NT2/D1 (cell line): ENCODE data around the gene CD300E.

ENCODE experiments used
- SUZ12 ChIP-seq: IDR thresholded peaks from 2 replicates; pipeline ENCODE4 v1.6.1; 2011; ENCODE audit not compliant: insufficient read length, insufficient read depth; ENCODE audit errors: extremely low read depth
- YY1 ChIP-seq: IDR thresholded peaks from 2 replicates; pipeline ENCODE4 v1.6.1; 2011; ENCODE audit not compliant: insufficient read length, insufficient read depth
- ZNF274 ChIP-seq: IDR thresholded peaks from 2 replicates; pipeline ENCODE4 v1.6.1; 2011; ENCODE audit warnings: mild to moderate bottlenecking, low read depth, low read length

DNA sequence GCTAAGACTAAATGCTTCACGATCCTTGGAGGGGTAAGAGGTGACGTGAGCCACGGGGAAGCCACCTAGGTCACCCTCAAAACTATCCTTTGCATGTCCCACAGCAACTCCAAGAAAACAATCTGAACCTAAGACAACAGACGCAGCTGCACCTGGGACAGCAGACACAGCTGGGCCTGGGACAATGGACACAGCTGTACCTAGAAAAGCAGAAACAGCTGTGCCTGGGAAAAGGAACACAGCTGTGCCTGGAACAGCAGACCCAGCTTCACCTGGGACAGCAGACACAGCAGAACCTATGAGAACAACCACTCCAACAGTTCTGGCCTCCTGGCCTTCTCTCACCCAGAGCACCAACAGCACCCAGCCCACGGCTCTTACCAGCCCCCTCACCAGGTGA lies 19.8 kb downstream of the CD300E start:
- no peak for TF ChIP-seq YY1
- TF ChIP-seq SUZ12: no peak
- TF ChIP-seq ZNF274: no peak
